Measurements from ENCODE around the gene TUBB2B.
A peak's percentile ranks its signal among the peaks of the same experiment; 100 is the strongest.

The TUBB2B gene

GRCh38 chr6:3232017-3232945, 4.8 kb upstream of the TUBB2B start:
- DNase-seq (ENCODE audit: low read depth) = no peak

GRCh38 chr6:3231247-3232016, 4.0 kb upstream of the TUBB2B start:
- DNase-seq (ENCODE audit: low read depth) = peak; percentile 86

- DNase-seq (ENCODE audit: low read depth) = peak; percentile 44
These were observed 3.4 kb upstream of the TUBB2B start for GRCh38 chr6:3230900-3231246.

- DNase-seq (ENCODE audit: low read depth) = no peak
These were observed 2.9 kb upstream of the TUBB2B start for GRCh38 chr6:3230256-3230882.

- no peak for DNase-seq (ENCODE audit: low read depth)
These were observed 2.2 kb upstream of the TUBB2B start for GRCh38 chr6:3229566-3230178.

- DNase-seq (ENCODE audit: low read depth) = no peak
These were observed 1.5 kb upstream of the TUBB2B start for GRCh38 chr6:3228771-3229565.

GRCh38 chr6:3228046-3228671, 706 bp upstream of the TUBB2B start:
- no peak for DNase-seq (ENCODE audit: low read depth)

- peak; percentile 53 for DNase-seq (ENCODE audit: low read depth)
These were observed 731 bp downstream of the TUBB2B start for GRCh38 chr6:3226481-3227362.

GRCh38 chr6:3226042-3226441, 1.4 kb downstream of the TUBB2B start:
- DNase-seq (ENCODE audit: low read depth) = no peak

- no peak for DNase-seq (ENCODE audit: low read depth)
These were observed 4.9 kb downstream of the TUBB2B start for GRCh38 chr6:3222506-3223038.

- no peak for DNase-seq (ENCODE audit: low read depth)
These were observed 5.9 kb downstream of the TUBB2B start for GRCh38 chr6:3221578-3221977.

- no peak for DNase-seq (ENCODE audit: low read depth)
These were observed 7.1 kb downstream of the TUBB2B start for GRCh38 chr6:3220366-3220765.

- no peak for DNase-seq (ENCODE audit: low read depth)
These were observed 9.2 kb downstream of the TUBB2B start for GRCh38 chr6:3218266-3218665.

- DNase-seq (ENCODE audit: low read depth) = no peak
These were observed 10.2 kb downstream of the TUBB2B start for GRCh38 chr6:3217286-3217685.

GRCh38 chr6:3214898-3215297, 12.6 kb downstream of the TUBB2B start:
- no peak for DNase-seq (ENCODE audit: low read depth)

- DNase-seq (ENCODE audit: low read depth) = no peak
These were observed 14.1 kb downstream of the TUBB2B start for GRCh38 chr6:3213334-3213695.

GRCh38 chr6:3212261-3212660, 15.2 kb downstream of the TUBB2B start:
- no peak for DNase-seq (ENCODE audit: low read depth)

GRCh38 chr6:3211681-3212080, 15.8 kb downstream of the TUBB2B start:
- peak; percentile 67 for DNase-seq (ENCODE audit: low read depth)

- DNase-seq (ENCODE audit: low read depth) = no peak
These were observed 17.3 kb downstream of the TUBB2B start for GRCh38 chr6:3210024-3210610.

Data from amniotic epithelial cell (primary cell).